H1 (cell line): ENCODE data around the gene SIGLEC6. TPM values are rescaled to one million over a fixed set of nuclear protein-coding genes. Genes with fewer than 3 reads are reported as not detected.

Source experiments
- NANOG ChIP-seq: IDR thresholded peaks from 2 replicates; pipeline ENCODE4 v1.6.1; 2011; ENCODE audit warnings: low read length, low read depth, mild to moderate bottlenecking, inconsistent platforms; ENCODE audit not compliant: insufficient read depth, poor library complexity, severe bottlenecking
- polyA plus RNA-seq, 7 experiments: library from polyadenylated mRNA; depleted of rRNA in 3 of 7; stranded (reverse) in 5 of 7; unstranded in 2 of 7; fragments of >200 nt in 5 of 7; fragments of 200-250 nt in 2 of 7; gene quantifications; 1 replicate in 5 of 7; 2 replicates in 1 of 7; 4 replicates in 1 of 7; pipeline versions ENCODE4 v1.2.1 to v1.2.3, GENCODE V29; 2011 to 2013; ENCODE audit warnings: missing spikeins in 2 of 7, mixed read lengths in 2 of 7
- total RNA-seq: library from RNA; stranded (reverse); fragmentation: NEBNext Ultra II Directional; extraction: Animal tissue kit (Norgen Biotek cat#: 25700); gene quantifications from 2 replicates; pipeline ENCODE4 v1.2.1, GENCODE V29; 2021

Gene SIGLEC6
- total and polyA plus RNA-seq, 2 of the 8 experiments (the other 6 are each of a cell fraction or from before 2014, with no cell fraction given), result 0.05 TPM; not detected in 1

- TF ChIP-seq NANOG, result no peak
Observed at GRCh38 chr19:51552996-51553725, 21.7 kb upstream of the SIGLEC6 start (continued).
